ENCODE results near the gene ENOX1.

ENOX1 gene

GRCh38 chr13:43664700-43665191 lies 122.0 kb downstream of the ENOX1 start:
- peak; percentile 39 for DNase-seq (ENCODE audit: low read depth)
- no peak for TF ChIP-seq CTCF (IDR thresholded peaks at IDR 0.05; ENCODE audit: control insufficient read depth, insufficient read depth, low read depth, low read length, missing control alignments)

GRCh38 chr13:43663474-43664090 lies 123.2 kb downstream of the ENOX1 start:
- TF ChIP-seq CTCF (IDR thresholded peaks at IDR 0.05; ENCODE audit: control insufficient read depth, insufficient read depth, low read depth, low read length, missing control alignments), result no peak
- no peak overlapping the region for H3K4me3 ChIP-seq (ENCODE audit: control insufficient read depth, low read depth, low read length)
- DNase-seq (ENCODE audit: low read depth), result no peak

More at GRCh38 chr13:43664700-43665191, 122.0 kb downstream of the ENOX1 start:
- no peak overlapping the region for H3K4me3 ChIP-seq (ENCODE audit: control insufficient read depth, low read depth, low read length)

- no peak for TF ChIP-seq CTCF (IDR thresholded peaks at IDR 0.05; ENCODE audit: control insufficient read depth, insufficient read depth, low read depth, low read length, missing control alignments)
- no peak overlapping the region for H3K4me3 ChIP-seq (ENCODE audit: control insufficient read depth, low read depth, low read length)
- DNase-seq (ENCODE audit: low read depth), result no peak
These were observed 123.8 kb downstream of the ENOX1 start for GRCh38 chr13:43662976-43663375.

GRCh38 chr13:43661161-43661830 lies 125.5 kb downstream of the ENOX1 start:
- TF ChIP-seq CTCF (IDR thresholded peaks at IDR 0.05; ENCODE audit: control insufficient read depth, insufficient read depth, low read depth, low read length, missing control alignments), result no peak
- H3K4me3 ChIP-seq (ENCODE audit: control insufficient read depth, low read depth, low read length), result no peak overlapping the region
- DNase-seq (ENCODE audit: low read depth), result no peak

- H3K4me3 ChIP-seq (ENCODE audit: control insufficient read depth, low read depth, low read length), result no peak overlapping the region
- no peak for DNase-seq (ENCODE audit: low read depth)
- TF ChIP-seq CTCF (IDR thresholded peaks at IDR 0.05; ENCODE audit: control insufficient read depth, insufficient read depth, low read depth, low read length, missing control alignments), result no peak
These were observed 129.3 kb downstream of the ENOX1 start for GRCh38 chr13:43657485-43657884.

GRCh38 chr13:43653980-43654379 lies 132.8 kb downstream of the ENOX1 start:
- no peak for DNase-seq (ENCODE audit: low read depth)
- TF ChIP-seq CTCF (IDR thresholded peaks at IDR 0.05; ENCODE audit: control insufficient read depth, insufficient read depth, low read depth, low read length, missing control alignments), result no peak
- no peak overlapping the region for H3K4me3 ChIP-seq (ENCODE audit: control insufficient read depth, low read depth, low read length)

Data from AG09309 (cell line).